HG03095 (cell line): ENCODE results near the gene MYO7B.
A peak's percentile ranks its signal among the peaks of the same experiment; 100 is the strongest.
"Not testable (repeated sequence)": the region's sequence is repeated elsewhere in the genome, so short reads cannot be mapped to it uniquely, and the experiment has no call there.

Experiments
- ATAC-seq: cut with Tn5 transposase; IDR thresholded peaks from one replicate; pipeline ENCODE4 v1.9.1; 2021; ENCODE audit warnings: moderate library complexity; ENCODE audit not compliant: unreplicated experiment

Gene MYO7B

DNA sequence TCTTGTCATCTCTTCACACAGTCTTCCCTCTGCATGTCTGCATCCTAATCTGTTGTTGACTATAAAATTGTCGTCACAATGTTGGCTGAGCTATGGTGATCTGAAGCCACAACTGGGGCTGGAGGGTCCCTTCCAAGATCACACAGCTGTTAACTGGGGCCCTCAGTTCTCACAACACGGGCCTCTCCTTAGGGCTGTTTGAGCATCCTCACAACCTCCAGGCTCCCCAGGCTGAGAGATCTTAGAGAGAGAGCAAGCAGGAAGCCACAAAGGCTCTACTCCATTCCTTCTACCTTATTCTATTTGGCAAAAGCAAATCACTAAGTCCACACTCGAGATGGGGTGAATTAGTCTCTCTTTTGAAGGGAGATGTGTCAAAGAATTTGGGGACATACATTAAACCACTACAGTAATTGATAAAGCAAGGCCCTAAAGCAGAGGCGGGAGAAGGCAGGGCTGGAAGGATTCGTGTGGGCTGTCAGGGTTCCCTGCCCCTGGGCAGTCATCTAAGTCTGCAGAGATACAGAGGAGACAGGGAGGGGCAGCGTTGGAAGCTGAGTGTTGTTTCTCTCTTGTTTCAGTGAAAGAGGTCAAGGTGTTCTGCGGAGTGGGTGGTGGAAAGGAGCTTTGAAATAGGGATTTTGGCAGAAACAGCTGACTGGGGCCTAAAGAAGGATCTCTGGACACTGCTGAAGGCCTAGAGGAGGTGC, 15.9 kb downstream of the MYO7B start:
- ATAC-seq: no peak

DNA sequence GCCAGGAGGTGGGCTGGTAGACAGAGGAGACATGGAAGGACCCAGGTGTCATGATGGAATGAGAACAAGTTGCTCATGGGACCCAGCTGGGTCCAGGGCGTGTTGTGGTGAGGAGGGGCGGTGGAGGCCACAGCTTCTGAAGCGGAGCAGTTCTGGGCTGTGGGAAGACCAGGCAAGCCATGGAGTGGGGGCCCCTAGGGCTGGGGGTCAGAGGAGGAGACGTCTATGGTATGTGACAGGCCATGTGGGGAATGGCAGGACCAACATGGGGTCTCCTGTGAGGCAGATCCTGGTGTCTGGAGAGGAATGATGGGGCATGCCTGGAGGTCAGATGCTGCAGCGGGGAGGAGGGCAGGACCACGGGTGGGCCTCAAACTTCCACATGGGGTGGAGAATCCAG, 16.9 kb downstream of the MYO7B start:
- no peak for ATAC-seq

DNA sequence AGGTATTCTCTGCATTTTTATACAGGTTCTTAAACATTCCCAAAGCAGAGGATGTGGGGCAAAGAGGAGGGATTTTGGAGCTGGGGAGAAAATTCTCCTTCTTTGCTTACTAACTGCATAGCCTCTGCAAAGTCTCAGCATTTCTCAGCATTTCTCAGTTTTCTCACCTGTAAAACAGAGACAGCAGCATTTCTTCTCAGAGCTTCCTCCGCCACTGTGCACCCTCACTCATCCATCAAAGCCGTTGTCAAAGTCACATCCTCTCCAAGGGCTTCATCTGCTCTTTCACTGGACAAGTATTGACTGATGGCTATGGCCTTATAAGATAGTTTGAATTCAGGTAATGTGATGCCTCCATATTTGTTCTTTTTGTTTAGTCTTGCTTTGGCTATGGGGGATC, 17.4 kb downstream of the MYO7B start:
- no peak for ATAC-seq

DNA sequence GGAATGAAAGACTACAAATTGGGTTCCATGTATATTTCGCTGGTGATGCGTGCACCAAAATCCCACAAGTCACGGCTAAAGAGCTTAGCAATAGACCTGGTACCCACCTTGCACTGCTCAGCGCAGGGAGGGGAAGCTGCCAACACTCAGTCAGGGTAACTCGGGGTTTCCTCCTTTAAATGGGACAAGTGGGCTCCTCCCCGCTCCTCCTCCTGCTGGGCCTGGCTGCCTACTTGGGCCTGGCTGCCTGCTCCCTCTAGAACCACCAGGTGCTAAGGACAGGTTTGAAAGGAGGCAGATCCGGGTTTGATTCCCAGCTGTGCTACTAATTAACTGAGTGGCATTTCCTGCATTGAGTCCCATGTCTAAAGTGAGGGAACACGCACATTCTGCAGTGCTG, 23.4 kb downstream of the MYO7B start:
- ATAC-seq: no peak

DNA sequence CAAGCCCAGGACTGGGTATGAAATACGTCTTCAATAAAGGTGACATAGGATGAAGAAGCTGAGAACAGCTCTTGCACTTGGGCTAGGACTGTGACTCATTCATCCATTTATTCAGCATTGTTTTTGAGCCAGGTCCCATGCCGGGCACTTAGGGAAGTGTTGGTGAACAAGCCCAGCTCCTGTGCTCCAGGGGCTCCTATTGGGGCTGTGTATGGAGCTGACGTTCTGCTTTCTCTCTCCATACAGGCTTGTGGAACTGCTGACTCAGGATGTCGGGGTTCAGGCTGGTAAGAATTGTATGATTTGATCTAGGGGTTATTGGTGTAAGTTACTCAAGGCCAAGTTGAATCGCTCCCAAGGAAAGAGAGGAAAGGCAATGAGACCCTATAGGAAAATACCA, 24.0 kb downstream of the MYO7B start:
- no peak for ATAC-seq

DNA sequence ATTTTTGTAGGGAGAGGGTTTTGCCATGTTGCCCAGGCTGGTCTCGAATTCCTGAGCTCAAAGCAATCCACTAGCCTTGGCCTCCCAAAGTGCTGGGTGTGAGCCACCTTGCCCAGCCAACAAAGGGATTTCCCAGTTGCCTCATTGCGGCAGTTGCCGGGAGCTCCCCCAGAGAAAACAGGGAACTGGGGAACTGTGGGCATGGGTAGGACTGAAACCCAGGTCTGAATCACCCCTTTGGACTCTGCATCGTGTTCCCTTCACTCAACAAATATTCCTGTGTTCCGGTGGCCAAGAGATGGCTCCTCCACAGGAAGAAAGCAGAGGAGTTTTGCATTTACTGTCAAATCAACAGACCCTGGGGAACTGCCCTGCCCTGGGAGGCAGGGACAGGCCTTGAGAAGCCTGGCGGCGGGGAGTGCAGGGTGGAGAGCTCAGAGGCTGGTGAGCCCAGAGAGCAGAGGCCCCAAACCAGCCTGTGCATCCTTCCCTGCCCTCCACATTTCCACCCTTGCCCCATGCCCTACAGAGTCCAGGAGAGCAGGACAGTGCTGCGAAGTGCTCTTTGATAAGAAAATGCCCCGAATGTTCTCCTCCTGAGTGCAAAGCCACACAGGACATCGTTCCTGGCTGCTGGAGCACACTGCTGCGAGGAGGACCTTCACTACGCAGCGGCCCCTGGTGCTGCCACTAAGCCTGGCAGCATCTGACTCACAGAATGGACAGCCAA, 24.9 kb downstream of the MYO7B start:
- ATAC-seq: no peak

DNA sequence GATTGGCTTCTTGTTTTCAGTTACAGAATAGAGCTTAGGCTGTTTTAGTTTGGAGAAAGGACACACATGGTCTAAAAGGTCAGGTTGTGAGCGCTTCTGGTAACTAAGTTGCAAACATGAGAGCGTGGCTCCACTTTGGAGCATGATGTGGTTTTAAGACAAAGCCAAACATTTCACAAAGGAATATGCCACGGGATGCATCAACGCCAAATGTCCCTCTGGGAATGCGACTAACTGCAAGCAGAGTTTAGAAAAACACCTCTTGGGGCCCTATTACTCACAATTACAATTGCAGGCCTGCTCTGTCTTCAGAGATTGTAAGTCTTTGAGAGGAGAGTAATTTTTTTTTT, 25.4 kb downstream of the MYO7B start:
- no peak for ATAC-seq

DNA sequence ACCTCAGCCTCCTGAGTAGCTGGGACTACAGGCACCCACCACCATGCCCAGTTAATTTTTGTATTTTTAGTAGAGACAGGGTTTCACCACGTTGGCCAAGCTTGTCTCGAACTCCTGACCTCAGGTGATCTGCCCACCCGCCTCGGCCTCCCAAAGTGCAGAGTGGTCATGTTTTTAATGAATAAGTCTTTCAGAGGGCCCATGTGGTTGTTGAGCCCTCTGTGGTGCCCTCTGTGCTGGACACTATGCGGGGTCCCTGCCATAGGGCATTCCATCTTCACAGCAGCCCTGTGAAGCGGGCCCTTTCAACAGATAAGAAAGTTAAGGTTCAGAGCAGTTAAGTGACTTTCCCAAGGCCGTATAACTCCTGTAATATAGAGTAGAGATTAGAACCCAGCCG, 25.9 kb downstream of the MYO7B start:
- no peak for ATAC-seq

DNA sequence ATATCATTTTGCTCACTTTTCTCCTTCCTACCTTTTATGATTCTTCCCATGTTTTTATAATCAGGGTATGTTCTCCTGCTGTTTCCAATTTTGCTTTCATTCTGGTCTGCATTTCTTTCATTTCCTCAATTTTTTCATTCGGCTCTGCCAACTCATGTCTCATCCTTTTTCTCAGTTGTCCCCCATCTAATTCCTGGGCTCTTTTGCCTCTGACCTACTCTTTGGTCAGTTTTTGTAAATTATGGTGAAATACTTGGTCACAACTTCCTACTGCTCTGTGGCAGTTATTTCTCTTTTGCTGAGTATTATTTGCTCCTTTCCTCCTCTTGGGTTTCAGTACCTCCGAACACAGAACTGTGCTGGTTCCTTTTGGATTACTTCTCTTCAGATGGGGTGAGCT, 27.5 kb downstream of the MYO7B start:
- no peak for ATAC-seq

DNA sequence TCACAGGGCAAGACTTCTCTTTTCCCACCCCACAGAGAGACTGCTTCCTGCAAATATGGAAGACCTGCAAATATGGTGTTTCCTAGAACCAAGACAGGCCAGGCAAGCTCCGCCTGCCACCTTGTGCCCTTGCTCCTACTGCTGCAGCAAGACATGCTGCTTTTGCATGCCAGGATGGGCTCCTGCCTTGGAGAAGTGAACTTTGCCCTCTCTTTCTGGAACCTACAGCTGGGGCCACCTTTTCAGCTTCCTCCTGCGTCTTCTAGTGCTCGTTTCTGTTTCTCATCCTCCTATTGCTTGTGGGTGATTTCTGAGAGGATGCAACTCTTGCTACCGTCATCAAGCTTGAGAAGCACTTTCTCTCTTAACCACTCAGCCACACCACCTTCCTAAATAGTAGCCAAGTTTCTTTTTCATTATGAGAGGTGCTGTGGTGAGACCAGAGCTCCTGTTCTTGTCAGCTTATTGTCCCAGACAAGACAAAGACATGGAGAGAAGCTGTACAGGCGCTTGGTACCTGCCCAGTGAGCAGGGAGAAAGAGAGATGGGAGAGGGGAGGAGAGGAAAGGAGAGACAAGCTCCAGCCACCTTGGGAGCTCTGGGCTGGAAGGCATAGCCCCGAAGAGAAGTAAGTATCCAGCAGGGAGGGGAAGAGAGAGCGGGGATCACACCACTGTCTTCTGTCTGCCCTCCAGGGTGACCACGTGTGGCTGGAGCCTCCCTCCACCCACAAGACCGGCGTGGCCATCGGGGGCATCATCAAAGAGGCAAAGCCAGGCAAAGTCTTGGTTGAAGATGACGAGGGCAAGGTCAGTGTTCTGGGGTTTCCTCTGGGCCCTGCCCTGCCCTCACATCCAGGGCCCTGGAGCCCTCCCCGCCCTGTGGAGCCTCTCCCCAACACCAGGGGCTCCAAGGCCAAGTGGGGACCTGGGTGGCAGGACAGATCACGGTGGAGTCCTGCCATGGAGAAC, 28.3 kb downstream of the MYO7B start:
- peak; percentile 99 for ATAC-seq

DNA sequence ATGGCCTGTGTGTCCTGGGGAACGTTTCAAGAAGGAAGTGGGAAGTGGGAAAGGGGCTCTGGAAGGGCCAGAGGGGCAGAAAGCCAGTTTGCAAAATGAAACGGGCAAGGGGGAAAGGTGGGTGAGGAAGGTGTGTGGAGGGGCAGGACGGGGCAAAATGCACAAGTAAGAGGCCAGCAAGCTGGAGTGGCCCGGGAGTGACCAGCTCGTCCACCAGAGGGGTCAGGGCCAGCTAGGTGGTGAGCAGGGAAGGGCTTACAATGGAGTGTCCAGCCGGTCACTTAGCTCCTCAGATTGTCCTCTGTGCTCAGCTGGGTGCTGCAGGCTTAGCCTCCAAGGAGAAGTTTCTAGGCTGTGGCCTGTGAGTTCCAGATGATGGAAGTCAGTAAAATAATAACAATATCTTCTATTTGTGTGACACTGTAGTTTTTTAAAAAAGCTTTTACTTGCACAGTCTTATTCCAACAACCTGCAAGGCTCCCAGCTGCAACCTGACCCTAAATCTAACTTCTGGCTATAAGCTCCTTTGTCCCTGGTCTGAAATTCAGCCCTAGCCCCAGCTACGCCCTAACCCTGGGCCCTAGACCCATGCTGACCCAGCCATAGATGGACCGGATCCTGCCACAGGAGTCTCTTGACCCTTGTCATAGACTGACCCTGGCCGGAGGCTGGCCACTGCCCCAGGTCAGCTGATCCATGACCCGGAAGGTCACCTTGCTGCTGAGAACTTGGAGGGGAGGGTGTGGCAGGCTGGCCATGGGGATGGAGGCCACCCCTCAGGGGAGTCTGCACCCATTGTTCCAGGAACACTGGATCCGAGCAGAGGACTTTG, 29.2 kb downstream of the MYO7B start:
- ATAC-seq: no peak

DNA sequence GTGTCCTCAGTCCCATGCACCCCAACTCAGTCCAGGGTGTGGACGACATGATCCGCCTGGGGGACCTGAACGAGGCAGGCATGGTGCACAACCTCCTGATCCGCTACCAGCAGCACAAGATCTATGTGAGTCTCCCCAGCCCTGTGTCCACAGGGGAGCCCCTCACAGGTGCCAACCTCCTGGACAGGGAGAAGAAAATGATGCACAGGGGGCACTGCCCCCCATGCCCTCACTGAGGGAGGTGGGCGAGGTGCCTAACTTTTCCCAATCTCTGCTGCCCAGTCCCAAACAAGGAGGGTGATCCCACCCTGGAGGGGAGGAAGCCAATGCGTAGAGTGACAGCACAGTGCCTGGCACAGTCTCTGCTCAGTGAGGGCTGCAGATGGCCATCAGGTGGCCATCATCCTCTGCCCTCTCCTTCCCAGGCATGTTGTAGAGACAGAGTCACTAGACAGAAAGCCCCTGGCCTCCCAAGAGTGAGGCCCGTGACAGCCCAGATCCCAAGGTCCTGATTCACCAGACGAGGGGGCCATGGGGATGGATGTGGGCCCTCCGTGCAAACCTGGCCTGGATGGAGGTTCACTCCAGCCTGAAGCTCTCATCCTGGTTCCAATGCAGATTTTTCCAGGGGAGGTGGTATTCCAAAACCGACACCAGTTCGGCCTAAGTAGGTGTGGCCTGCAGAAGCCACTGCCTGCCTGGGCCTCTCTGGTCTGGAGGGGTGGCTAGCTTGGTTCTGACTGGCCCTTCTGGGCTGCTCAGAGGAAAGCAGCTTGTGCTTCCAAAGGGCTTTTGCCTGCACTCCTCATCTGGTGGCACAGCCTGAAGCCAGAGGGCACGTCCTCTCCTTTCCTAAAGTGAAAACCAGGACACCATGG, 30.0 kb downstream of the MYO7B start:
- ATAC-seq: no peak

DNA sequence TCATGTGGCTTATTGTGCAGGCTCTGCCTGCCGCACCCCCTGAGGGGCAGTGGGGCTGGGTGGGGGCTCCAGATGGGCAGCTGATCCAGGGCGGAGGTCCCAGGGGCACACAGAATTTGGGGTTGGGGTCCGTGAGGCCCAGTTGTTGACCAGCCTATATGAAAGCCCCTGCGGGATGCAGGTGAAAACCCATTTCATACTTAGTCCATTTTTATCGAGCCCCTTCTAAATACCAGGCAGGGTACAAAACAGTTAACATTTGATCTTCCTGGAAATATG, 30.6 kb downstream of the MYO7B start:
- no peak for ATAC-seq

DNA sequence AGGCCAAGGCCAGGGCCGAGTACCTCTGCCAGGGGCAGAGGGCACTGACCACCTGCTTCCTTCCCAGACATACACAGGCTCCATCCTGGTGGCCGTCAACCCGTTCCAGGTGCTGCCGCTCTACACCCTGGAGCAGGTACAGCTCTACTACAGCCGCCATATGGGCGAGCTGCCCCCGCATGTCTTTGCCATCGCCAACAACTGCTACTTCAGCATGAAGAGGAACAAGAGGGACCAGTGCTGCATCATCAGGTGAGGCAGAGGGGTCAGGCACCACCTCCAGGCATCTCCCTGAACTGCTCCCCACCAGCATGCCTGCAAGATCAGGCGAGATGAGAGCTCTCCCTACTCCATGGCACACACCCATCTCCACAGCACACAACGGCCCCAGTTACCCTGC, 31.1 kb downstream of the MYO7B start:
- ATAC-seq: no peak

DNA sequence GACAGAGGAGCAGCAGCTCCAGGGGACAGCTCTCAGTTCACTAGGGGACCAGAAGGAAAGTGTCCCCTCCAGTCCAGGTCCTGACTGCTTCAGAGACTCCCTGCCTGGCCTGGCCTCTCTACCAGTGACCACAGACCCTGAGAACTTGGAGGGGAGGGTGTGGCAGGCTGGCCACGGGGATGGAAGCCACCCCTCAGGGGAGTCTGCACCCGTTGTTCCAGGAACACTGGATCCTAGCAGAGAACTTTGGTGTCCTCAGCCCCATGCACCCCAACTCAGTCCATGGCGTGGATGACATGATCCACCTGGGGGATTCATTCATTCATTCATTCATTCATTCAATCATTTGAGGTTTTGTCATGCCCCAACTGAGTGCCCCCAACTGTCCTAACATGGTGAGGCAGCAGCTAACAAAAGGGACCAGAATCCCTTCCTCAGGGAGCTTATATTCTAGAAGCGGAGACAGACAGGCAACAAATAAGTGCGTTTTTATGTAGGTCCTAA, 31.9 kb downstream of the MYO7B start:
- ATAC-seq: no peak

DNA sequence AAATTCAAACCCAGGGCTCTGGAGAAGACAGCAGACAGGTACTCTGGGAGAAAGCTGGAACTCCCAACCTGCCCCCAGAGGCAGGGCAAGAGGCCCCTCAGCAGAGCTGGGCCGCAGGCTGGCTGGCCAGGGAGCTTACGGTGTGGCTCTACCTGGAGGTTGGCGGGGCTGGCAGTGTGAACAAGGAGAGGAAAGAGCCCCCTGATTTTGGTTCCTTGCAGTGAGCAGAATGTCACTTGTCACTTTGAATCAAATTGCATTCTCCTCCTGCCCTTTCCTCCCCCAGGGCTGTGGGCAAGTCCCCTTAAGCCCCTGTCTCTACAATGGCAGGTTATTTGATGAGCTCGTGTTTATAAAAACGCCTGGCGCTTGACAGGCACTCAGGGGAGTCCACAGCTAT, 32.6 kb downstream of the MYO7B start:
- no peak for ATAC-seq

DNA sequence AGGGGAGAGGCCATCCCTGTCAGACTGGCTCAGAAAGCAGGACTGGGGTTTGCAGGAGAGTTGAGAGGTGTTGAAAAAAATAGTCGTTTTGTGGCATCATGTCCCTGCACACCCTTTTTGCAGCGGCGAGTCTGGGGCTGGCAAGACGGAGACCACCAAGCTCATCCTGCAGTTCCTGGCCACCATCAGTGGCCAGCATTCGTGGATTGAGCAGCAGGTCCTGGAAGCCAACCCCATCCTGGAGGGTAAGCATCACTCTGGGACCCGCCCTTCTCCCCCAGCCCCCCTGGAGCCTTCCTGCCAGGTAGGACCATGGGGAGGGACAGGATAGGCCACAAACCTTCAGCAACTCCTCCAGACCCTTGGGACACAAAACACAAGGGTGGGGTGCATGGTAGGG, 34.2 kb downstream of the MYO7B start:
- ATAC-seq: no peak

DNA sequence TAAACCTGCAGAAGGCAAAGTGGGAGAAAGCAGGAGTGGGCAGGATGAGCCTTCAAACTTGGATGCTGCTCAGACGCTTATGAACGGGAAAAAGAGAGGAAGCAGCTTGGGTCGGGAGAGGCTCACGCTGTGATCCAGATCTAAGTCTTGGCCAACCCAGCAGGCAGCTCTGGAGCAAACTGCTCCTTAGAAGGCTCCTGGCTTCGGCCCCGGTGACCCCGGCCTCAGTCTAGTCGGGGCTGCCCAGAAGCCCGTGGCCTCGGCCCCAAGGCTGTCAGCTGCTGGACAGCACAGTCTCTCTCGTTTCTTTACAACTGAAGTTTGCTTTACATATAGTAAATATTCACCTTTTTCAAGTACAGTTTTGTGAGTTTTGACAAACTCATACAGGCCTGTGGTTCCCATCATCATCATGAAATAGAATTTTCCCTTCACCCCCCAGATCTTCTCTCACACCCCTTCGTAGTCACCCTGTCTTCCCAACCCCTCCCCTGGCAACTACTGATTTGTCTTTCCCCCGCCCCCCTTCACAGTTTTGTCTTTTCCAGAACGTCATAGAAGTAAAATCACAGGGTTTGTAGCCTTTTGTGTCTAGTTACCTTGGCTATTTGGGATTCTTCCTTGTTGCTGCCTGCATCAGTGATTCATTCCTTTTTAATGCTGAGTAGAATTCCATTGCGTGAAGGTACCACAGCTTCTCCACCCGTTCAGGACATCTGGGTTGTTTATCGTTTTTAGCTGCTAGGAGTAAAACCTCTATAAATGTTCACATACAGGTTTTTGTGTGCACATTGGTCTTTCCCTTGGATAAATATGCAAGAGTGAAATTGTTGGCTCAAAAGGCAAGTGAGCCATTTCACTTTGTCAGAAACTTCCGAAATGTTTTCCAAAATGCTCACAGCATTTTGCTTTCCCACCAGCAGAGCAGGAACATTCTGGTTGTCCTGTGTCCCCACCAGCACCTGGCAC, 35.1 kb downstream of the MYO7B start:
- ATAC-seq: no peak

DNA sequence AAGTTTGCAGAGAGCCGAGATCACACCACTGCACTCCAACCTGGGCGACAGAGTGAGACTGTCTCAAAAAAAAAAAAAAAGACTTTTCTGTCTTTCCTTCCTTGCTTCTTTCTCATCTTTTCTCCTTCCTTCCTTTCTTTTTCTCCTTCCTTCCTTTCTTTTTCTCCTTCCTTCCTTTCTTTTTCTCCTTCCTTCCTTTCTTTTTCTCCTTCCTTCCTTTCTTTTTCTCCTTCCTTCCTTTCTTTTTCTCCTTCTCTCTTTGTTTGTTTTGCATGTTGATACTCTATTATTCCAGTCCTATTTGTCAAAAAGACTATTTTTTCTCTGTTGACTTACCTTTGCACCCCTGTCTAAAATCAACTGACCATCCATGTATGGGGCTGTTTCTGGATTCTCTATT, 36.9 kb downstream of the MYO7B start:
- not testable (repeated sequence) for ATAC-seq
